ENCODE results near the gene TBP. TPM values are rescaled to one million over a fixed set of nuclear protein-coding genes. Genes with fewer than 3 reads are reported as not detected.

The TBP gene
- total RNA-seq (2022; extraction: Qiagen RNA extraction; ENCODE audit: low read depth): 12.5 to 18.6 TPM (median 14.5 TPM) in 5 replicates

GRCh38 chr6:170554013-170554795, at the start of gene TBP:
TSS of gene TBP (plus strand) at chr6:170554369. CDS start at chr6:170557030, 2,661 bp downstream.

GRCh38 chr6:170552765-170553533, 1.2 kb upstream of the TBP start, which contains the start of gene PSMB1:
TSS of gene PSMB1 (minus strand) at chr6:170553307. CDS start at chr6:170553242, 65 bp downstream.

GRCh38 chr6:170584181-170584953, 30.2 kb downstream of the TBP start, which contains the start of gene PDCD2:
TSS of gene PDCD2 (minus strand) at chr6:170584637. CDS start at chr6:170584581, 56 bp downstream.

Other genes starting within 250 kb of the TBP start
- gene FAM120B, start 247.6 kb upstream of the TBP start, total RNA-seq (2022; extraction: Qiagen RNA extraction; ENCODE audit: low read depth): 8.8 to 11.1 TPM (median 9.2 TPM) in 5 replicates
- gene PSMB1, start 1.1 kb upstream of the TBP start, total RNA-seq (2022; extraction: Qiagen RNA extraction; ENCODE audit: low read depth): 221 to 250 TPM (median 235 TPM) in 5 replicates
- 51.6 to 67.7 TPM (median 54.1 TPM) in 5 replicates for gene PDCD2, start 30.3 kb downstream of the TBP start, total RNA-seq (2022; extraction: Qiagen RNA extraction; ENCODE audit: low read depth)